ENCODE results near the gene PNPLA2.

- TF ChIP-seq CTCF (IDR thresholded peaks at IDR 0.05) (no peak), ZFX (IDR thresholded peaks at IDR 0.05; ENCODE audit: borderline replicate concordance) (no peak)
Measured at GRCh38 chr11:859394-860131, 40.8 kb downstream of the PNPLA2 start.
